Heart right ventricle (tissue), 16 donors: ENCODE results near the gene ZFYVE28. TPM values are rescaled to one million over a fixed set of nuclear protein-coding genes. Genes with fewer than 3 reads are reported as not detected.

Experiments used
- ATAC-seq, 8 donors: fragments of 200-7000 bp; cut with Tn5 transposase; one replicate each; pipeline ENCODE4 v1.9.1; 2020; ENCODE audit warnings: mild to moderate bottlenecking in 8 of 8, moderate library complexity in 8 of 8, moderate number of reproducible peaks in 1 of 8
- DNase-seq, 2 donors: peaks; one replicate each; pipeline ENCODE4 v3.0.0-alpha.2; 2020
- H3K27ac ChIP-seq, 10 donors: fragments of 200-600 bp; sonication (generic) in 2 of 10; one replicate each; pipeline versions ENCODE4 v1.5.0 to v1.8.0; 2020 to 2022; ENCODE audit warnings: mild to moderate bottlenecking in 3 of 10
- H3K27me3 ChIP-seq, 7 donors: fragments of 200-600 bp; one replicate each; pipeline ENCODE4 v1.8.0; 2021 to 2022; ENCODE audit warnings: mild to moderate bottlenecking in 2 of 7
- H3K36me3 ChIP-seq, 9 donors: fragments of 200-600 bp; sonication (generic) in 1 of 9; one replicate each; pipeline versions ENCODE4 v1.5.0 to v1.8.0; 2020 to 2022; ENCODE audit warnings: mild to moderate bottlenecking in 2 of 9
- H3K4me1 ChIP-seq, 9 donors: fragments of 200-600 bp; sonication (generic) in 1 of 9; one replicate each; pipeline versions ENCODE4 v1.5.0 to v1.8.0; 2020 to 2022; ENCODE audit warnings: mild to moderate bottlenecking in 4 of 9
- H3K4me3 ChIP-seq, 10 donors: fragments of 200-600 bp; sonication (generic) in 2 of 10; one replicate each; pipeline versions ENCODE4 v1.5.0 to v1.8.0; 2020 to 2022; ENCODE audit warnings: mild to moderate bottlenecking in 7 of 10, moderate library complexity in 2 of 10
- H3K9me3 ChIP-seq, 11 donors: fragments of 200-600 bp in 10 of 11; sonication (generic) in 2 of 11; one replicate each; pipeline versions ENCODE4 v1.5.0 to v1.8.0; 2013 to 2022; ENCODE audit warnings: mild to moderate bottlenecking in 2 of 11, control low read depth in 1 of 11, moderate library complexity in 1 of 11
- WGBS, 2 donors: extraction: QIAGEN DNeasy Blood & Tissue Kit; methylation state at CpG; one replicate each; pipeline ENCODE4 v1.1.7; 2013; ENCODE audit warnings: inconsistent platforms in 1 of 2; 5-methylcytosine and 5-hydroxymethylcytosine counted together
- intact Hi-C, 10 donors: fragments of 100-400 bp; cut with DNase I; formaldehyde crosslinking; loops; one replicate each; pipeline versions ENCODE4 v1.11.1 to v1.14.2; 2022
- polyA plus RNA-seq, 2 donors: library from polyadenylated mRNA; stranded (reverse); fragments of 200-250 nt; gene quantifications; one replicate each; pipeline ENCODE4 v1.2.3, GENCODE V29; 2013
- total RNA-seq, 10 donors: library from RNA; stranded (reverse); fragmentation: NEBNext Ultra II Directional in 3 of 10; extraction: Animal tissue kit (Norgen Biotek cat#: 25700) in 3 of 10; gene quantifications; one replicate each; pipeline versions ENCODE4 v1.2.1 to v1.2.4, GENCODE V29; 2021 to 2023
- TF ChIP-seq, protein P1 (sequence below), 9 donors: fragments of 200-600 bp; sonication (generic) in 2 of 9; IDR thresholded peaks; one replicate each; pipeline versions ENCODE4 v1.5.0 to v1.8.0; 2021 to 2022; ENCODE audit warnings: antibody characterized with exemption in 9 of 9, mild to moderate bottlenecking in 5 of 9, moderate library complexity in 1 of 9
- donor health status: Arrhythmogenic right ventricular cardiomyopathy.
- donor health status: ischemic (EF 13 %, LVEDD 7.1; RV severe dilation, severe dysfunction).
- donor health status: healthy with polysubstance abuse.
- donor health status: DM: no; HTN: yes; CAD: no.
- donor health status: DM: no; HTN: no; CAD: no.
- donor health status: ischemic (EF 25% LVEDD 6.9; RV normal size, moderate dysfunction).
- donor health status: ischemic (EF 25% LVEDD 5.7; RV mildly dilated, moderate dysfunction).
- donor health status: healthy.
- donor health status: DM: yes; HTN: yes; CAD: no.
- donor health status: Ischemic cardiomyopathy.
- donor health status: ischemic (EF 35%, LVEDD 5.7; RV mildly dilated, moderate dysfunction).
- donor health status: nonischemic (EF 11% LVEDD 7.7; RV severe dilation, severe dysfunction).
- donor health status: DM: yes; HTN: yes; CAD: no.
- donor health status: PGD.
- donor health status: ischemic (EF 29% LVEDD 5.4; RV normal size, mild dysfunction).
- donor health status: nonischemic (EF 23%, LVEDD 6.1; RV moderate dilation, normal function).

ZFYVE28 gene
- total and polyA plus RNA-seq, 12 donors, result 2.3 to 9.9 (median 3.5) TPM

DNA sequence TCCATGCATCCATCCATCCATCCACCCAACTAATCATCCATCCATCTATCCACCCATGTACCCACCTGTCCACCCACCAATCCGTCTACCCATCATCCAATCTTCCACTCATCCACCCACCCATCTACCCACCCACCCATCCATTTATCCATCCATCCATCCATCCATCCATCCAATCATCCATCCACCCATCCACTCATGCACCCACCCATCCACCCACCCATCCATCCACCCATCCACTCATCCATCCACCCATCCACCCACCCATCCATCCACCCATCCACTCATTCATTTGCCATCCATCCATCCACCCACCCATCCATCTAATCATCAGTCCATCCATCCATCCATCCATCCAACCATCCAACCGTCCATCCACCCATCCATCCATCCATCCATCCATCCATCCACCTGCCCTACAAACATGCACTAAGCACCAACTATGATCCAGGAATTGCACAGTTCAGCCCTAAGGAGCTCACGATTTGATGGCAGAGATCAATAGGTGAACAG, 135.2 kb downstream of the ZFYVE28 start:
- no peak for DNase-seq
- TF ChIP-seq, protein P1, sequence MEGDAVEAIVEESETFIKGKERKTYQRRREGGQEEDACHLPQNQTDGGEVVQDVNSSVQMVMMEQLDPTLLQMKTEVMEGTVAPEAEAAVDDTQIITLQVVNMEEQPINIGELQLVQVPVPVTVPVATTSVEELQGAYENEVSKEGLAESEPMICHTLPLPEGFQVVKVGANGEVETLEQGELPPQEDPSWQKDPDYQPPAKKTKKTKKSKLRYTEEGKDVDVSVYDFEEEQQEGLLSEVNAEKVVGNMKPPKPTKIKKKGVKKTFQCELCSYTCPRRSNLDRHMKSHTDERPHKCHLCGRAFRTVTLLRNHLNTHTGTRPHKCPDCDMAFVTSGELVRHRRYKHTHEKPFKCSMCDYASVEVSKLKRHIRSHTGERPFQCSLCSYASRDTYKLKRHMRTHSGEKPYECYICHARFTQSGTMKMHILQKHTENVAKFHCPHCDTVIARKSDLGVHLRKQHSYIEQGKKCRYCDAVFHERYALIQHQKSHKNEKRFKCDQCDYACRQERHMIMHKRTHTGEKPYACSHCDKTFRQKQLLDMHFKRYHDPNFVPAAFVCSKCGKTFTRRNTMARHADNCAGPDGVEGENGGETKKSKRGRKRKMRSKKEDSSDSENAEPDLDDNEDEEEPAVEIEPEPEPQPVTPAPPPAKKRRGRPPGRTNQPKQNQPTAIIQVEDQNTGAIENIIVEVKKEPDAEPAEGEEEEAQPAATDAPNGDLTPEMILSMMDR (IDR thresholded peaks at IDR 0.05), result no peak
- Histone ChIP-seq H3K27ac (no peak overlapping the region), H3K4me1 (peaks cover 0 to 11% (median 0%) of the 10 kb centered on the region in 9 donors), H3K27me3 (no peaks in the 10 kb centered on the region), H3K4me3 (no peak overlapping the region), H3K9me3 (no peaks in the 10 kb centered on the region), H3K36me3 (no peaks in the 10 kb centered on the region)
- intact Hi-C loops, result no loop called here
- ATAC-seq, result no peak
- 89 to 94% methylated on average over 3 of the region's 3 CpGs for WGBS, 2 donors

DNA sequence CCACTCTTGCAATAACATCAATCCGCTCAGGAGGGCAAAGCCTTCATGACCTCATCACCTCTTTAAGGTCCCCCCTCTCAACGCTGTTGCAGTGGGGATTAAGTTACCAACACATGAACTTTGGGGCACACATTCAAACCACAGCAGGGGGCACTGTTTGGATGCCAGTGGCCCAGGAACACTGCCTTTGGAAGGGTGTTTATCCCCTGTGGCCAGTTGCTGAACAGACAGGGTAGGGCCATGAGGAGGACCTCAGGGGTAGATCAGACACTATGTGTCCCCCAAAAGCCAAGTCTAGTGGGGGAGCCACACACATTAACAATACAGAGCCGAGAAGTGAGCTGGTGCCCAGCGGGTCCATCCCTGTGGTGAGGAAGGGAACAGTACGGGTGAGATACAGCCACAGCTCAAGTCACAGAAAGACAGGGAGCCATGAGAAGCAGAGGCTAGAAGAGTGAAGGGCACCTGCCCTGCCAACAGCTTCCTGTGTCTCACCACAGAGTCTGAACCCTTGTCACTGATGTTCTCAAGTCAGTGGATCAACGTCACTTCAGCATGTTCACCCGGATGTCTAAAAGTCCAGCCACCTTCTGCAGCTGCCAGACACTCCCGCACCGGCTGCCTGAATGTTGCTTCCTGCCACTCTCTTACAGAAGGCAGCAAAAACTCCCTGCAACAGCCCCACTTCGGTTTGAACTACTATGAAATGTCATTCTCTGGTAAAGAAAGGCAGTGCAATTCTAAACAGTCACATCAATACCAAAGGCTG, 136.7 kb downstream of the ZFYVE28 start:
- no peaks in the 10 kb centered on the region for H3K27me3 ChIP-seq
- intact Hi-C loops, result no loop called here
- DNase-seq (peak in 1 of 2 donors; percentile 4), ATAC-seq (peak in 3 of 8 donors; percentile 27 to 45 (median 33))
- TF ChIP-seq, protein P1 (IDR thresholded peaks at IDR 0.05), result peak in 2 of 9 donors; percentile 14 to 16
- H3K4me1 ChIP-seq, result peaks cover 0 to 11% (median 0%) of the 10 kb centered on the region in 9 donors
- peak overlapping the region in 1 of 10 donors; percentile 80 for H3K27ac ChIP-seq
- no peak overlapping the region for H3K4me3 ChIP-seq
- H3K36me3 ChIP-seq, result no peaks in the 10 kb centered on the region
- WGBS, 2 donors, result 62 to 66% methylated on average over 10 of the region's 10 CpGs
- no peaks in the 10 kb centered on the region for H3K9me3 ChIP-seq

DNA sequence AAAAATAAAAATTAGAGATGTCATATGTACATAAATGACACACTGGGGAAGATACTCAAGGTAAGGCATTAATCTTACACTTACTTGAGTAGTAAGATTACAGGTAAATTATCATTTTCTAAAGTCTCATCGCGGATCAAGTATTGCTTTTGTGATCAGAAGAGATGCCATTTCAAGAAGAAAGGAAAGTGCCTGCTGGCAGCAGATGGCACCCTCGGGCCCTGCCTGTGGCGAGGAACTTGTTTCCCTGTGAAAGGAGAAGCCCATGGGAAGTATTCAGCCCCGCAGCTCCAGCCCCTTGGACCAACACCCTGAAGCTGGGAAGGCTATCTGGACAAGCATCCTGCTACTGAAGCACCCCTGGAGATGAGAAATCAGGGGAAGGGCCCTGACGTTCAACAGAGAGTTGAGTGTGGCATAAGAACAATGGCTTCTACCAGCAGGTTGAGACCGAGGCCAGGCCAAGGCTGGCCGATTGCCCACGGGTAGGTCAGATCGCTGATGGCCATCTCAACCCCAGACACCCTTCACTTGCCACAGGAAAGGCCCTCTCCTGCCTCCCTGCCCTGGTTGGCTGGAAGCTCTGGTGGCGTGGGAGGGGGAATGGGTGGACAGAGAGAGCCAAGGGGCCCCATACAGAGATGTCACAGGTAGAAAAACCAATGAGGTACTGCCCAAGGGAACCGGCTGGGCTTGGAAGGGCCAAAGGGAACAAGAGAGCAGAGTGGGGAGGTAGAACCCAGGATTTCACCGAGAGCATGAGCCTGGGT, 137.7 kb downstream of the ZFYVE28 start:
- WGBS, 2 donors, result 86 to 88% methylated on average over 13 of the region's 13 CpGs
- Histone ChIP-seq H3K9me3 (no peaks in the 10 kb centered on the region), H3K27me3 (no peaks in the 10 kb centered on the region), H3K4me1 (peaks cover 0 to 9% (median 0%) of the 10 kb centered on the region in 9 donors), H3K4me3 (no peak overlapping the region), H3K27ac (peak overlapping the region in 1 of 10 donors; percentile 80), H3K36me3 (no peaks in the 10 kb centered on the region)
- TF ChIP-seq, protein P1 (IDR thresholded peaks at IDR 0.05), result peak in 1 of 9 donors; percentile 10
- DNase-seq (peak in 1 of 2 donors; percentile 2), ATAC-seq (no peak)
- intact Hi-C loops, result no loop called here

DNA sequence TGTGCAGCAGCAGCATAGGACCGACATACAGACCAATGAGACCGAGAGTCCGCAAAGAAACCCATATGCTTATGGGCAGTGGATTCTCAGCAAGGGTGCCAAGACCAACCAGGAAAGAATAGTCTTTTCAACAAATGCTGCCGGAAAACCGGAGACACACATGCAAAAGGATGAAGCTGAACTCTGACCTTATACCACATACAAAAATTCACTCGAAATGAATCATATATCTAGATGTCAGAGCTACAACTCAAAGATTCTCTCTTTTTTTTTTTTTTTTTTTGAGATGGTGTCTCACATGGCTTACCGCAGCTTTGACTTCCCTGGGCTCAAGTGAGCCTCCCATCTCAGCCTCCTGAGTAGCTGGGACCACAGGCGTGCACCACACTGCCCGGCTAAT, 140.5 kb downstream of the ZFYVE28 start:
- H3K4me1 ChIP-seq, result no peaks in the 10 kb centered on the region
- H3K36me3 ChIP-seq, result no peaks in the 10 kb centered on the region
- H3K4me3 ChIP-seq, result no peak overlapping the region
- no peaks in the 10 kb centered on the region for H3K27me3 ChIP-seq
- ATAC-seq (no peak), DNase-seq (no peak)
- intact Hi-C loops, result loop anchor here in 1 of 10 donors (10.0 kb wide), 1 partner anchor 127 kb away; no protein-coding TSS in a partner anchor
- 95 to 96% methylated on average over 9 of the region's 9 CpGs for WGBS, 2 donors
- H3K27ac ChIP-seq, result no peak overlapping the region
- TF ChIP-seq, protein P1 (IDR thresholded peaks at IDR 0.05), result no peak
- no peaks in the 10 kb centered on the region for H3K9me3 ChIP-seq
